SH-SY5Y (cell line): ENCODE results near the gene PTPRA.

Experiments
- GATA2 ChIP-seq: IDR thresholded peaks from 2 replicates; pipeline ENCODE4 v1.6.1; 2011; ENCODE audit warnings: mild to moderate bottlenecking, low read depth, low read length
- GATA3 ChIP-seq: IDR thresholded peaks from 2 replicates; pipeline ENCODE4 v1.6.1; 2011; ENCODE audit warnings: low read depth, mild to moderate bottlenecking, low read length, moderate library complexity

GRCh38 chr20:3068075-3068474 lies 194.8 kb downstream of the PTPRA start:
- TF ChIP-seq GATA2 = no peak
- TF ChIP-seq GATA3 = no peak
